Fibroblast of lung (primary cell): ENCODE results near the gene SEZ6L.

Source experiments
- EZH2 ChIP-seq: IDR thresholded peaks from 2 replicates; pipeline ENCODE4 v1.5.1; 2012; ENCODE audit warnings: low read length, control low read depth, mild to moderate bottlenecking; ENCODE audit errors: missing control alignments
- TF ChIP-seq, protein P1 (sequence below), 2 donors: IDR thresholded peaks in 1 of 2; conservative IDR thresholded peaks in 1 of 2; 1 replicate in 1 of 2; 2 replicates in 1 of 2; pipeline ENCODE4 v1.5.1; 2011 to 2012; ENCODE audit warnings: low read length in 2 of 2, control low read depth in 1 of 2, inconsistent platforms in 1 of 2, low read depth in 1 of 2, mild to moderate bottlenecking in 1 of 2

DNA sequence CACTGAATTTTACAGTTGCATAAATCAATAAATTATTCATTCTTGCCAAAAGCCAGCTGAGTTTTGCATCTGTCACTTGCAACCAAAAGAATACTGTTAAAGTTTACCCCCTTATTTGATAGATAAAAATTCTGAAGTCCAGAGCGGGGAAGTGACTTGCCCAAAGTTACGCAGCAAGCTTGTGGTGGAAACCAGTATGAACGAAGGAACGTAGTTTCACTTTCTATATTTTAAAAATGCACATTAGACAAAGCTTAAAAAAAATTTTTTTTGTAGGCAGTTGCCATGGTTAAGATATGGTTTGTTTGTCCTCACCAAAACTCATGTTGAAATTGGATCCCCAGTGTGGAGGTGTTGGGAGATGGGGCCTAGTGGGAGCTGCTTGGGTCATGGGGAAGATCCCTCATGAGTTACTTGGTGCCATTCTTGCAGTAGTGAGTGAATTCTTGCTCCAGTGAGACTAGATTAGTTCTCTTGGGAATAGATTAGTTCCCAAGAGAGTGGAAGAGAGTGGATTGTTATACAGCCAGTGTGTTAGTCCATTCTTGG lies 46.3 kb upstream of the SEZ6L start:
- TF ChIP-seq, protein P1, sequence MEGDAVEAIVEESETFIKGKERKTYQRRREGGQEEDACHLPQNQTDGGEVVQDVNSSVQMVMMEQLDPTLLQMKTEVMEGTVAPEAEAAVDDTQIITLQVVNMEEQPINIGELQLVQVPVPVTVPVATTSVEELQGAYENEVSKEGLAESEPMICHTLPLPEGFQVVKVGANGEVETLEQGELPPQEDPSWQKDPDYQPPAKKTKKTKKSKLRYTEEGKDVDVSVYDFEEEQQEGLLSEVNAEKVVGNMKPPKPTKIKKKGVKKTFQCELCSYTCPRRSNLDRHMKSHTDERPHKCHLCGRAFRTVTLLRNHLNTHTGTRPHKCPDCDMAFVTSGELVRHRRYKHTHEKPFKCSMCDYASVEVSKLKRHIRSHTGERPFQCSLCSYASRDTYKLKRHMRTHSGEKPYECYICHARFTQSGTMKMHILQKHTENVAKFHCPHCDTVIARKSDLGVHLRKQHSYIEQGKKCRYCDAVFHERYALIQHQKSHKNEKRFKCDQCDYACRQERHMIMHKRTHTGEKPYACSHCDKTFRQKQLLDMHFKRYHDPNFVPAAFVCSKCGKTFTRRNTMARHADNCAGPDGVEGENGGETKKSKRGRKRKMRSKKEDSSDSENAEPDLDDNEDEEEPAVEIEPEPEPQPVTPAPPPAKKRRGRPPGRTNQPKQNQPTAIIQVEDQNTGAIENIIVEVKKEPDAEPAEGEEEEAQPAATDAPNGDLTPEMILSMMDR (conservative IDR thresholded peaks at IDR 0.05 in 1 of 2, IDR thresholded peaks at IDR 0.05 in 1 of 2; ENCODE audit: low read depth in 1 of 2, low read length in 2 of 2), result no peak
- TF ChIP-seq EZH2, result no peak
